Measurements from ENCODE around the gene TCEANC2. TPM values are rescaled to one million over a fixed set of nuclear protein-coding genes. Genes with fewer than 3 reads are reported as not detected.

TCEANC2 gene
- total and polyA plus RNA-seq, 3 experiments from 2014 or later: 6.1 to 11.4 (median 10.9) TPM

GRCh38 chr1:54122135-54122751, 68.8 kb downstream of the TCEANC2 start:
- Mint-ChIP-seq H3K4me3 (peak overlapping the region in 2 of 7 donors; percentile 32 to 57), H3K27me3 (peaks cover 9 to 11% of the 10 kb centered on the region in 2 donors)

GRCh38 chr1:54122992-54123391, 69.6 kb downstream of the TCEANC2 start:
- Histone ChIP-seq H3K36me3 (ENCODE audit: insufficient read depth, low read length) (no peaks in the 10 kb centered on the region), H3K9me3 (ENCODE audit: low read length) (no peaks in the 10 kb centered on the region), H3K27ac (ENCODE audit: low read depth, low read length) (no peak overlapping the region), H3K4me3 (ENCODE audit: low read length) (no peak overlapping the region), H3K4me1 (ENCODE audit: insufficient read depth, low read length) (no peaks in the 10 kb centered on the region), H3K27me3 (ENCODE audit: insufficient read depth, low read length, poor library complexity, severe bottlenecking) (no peaks in the 10 kb centered on the region)
- Mint-ChIP-seq H3K4me3 (no peak overlapping the region), H3K4me1 (peaks cover 2 to 11% (median 8%) of the 10 kb centered on the region in 3 donors), H3K36me3 (no peaks in the 10 kb centered on the region), H3K9me3 (no peaks in the 10 kb centered on the region), H3K27me3 (peaks cover 9 to 11% of the 10 kb centered on the region in 2 donors), H3K27ac (no peak overlapping the region)
- CTCF ChIA-PET: interaction anchor here (0.8 to 2.3 kb wide), 5 partner anchors 25 to 688 kb away, joined by 3 to 11 read pairs (median 3); no protein-coding TSS in a partner anchor
- POLR2A ChIA-PET: interaction anchor here (0.6 to 1.5 kb wide), 2 partner anchors 11 to 367 kb away, joined by 3 to 4 read pairs; no protein-coding TSS in a partner anchor
- no peak for DNase-seq

More at GRCh38 chr1:54122135-54122751, 68.8 kb downstream of the TCEANC2 start:
- Histone ChIP-seq H3K4me1 (ENCODE audit: insufficient read depth, low read length) (no peaks in the 10 kb centered on the region), H3K4me3 (ENCODE audit: low read length) (no peak overlapping the region), H3K36me3 (ENCODE audit: insufficient read depth, low read length) (no peaks in the 10 kb centered on the region), H3K27me3 (ENCODE audit: insufficient read depth, low read length, poor library complexity, severe bottlenecking) (no peaks in the 10 kb centered on the region), H3K9me3 (ENCODE audit: low read length) (no peaks in the 10 kb centered on the region), H3K27ac (ENCODE audit: low read depth, low read length) (no peak overlapping the region)
- ChIA-PET CTCF (interaction anchor here (0.8 to 2.3 kb wide), 5 partner anchors 24 to 688 kb away, joined by 3 to 11 read pairs (median 3); no protein-coding TSS in a partner anchor), POLR2A (interaction anchor here (0.6 to 1.5 kb wide), 2 partner anchors 12 to 367 kb away, joined by 3 to 4 read pairs; no protein-coding TSS in a partner anchor)
- Mint-ChIP-seq H3K36me3 (no peaks in the 10 kb centered on the region), H3K27ac (peak overlapping the region in 2 of 8 donors; percentile 29 to 43), H3K4me1 (peaks cover 2 to 11% (median 8%) of the 10 kb centered on the region in 3 donors), H3K9me3 (no peaks in the 10 kb centered on the region)
- no peak for DNase-seq

- ChIA-PET CTCF (interaction anchor here (2.3 kb wide), 1 partner anchor 365 kb away, joined by 11 read pairs; no protein-coding TSS in a partner anchor), POLR2A (no interaction called here)
- Histone ChIP-seq H3K9me3 (ENCODE audit: low read length) (no peaks in the 10 kb centered on the region), H3K4me3 (ENCODE audit: low read length) (no peak overlapping the region), H3K36me3 (ENCODE audit: insufficient read depth, low read length) (no peaks in the 10 kb centered on the region), H3K4me1 (ENCODE audit: insufficient read depth, low read length) (no peaks in the 10 kb centered on the region), H3K27me3 (ENCODE audit: insufficient read depth, low read length, poor library complexity, severe bottlenecking) (no peaks in the 10 kb centered on the region), H3K27ac (ENCODE audit: low read depth, low read length) (no peak overlapping the region)
- H3K27ac Mint-ChIP-seq: no peak overlapping the region
- no peak for DNase-seq
- H3K27me3 Mint-ChIP-seq: peaks cover 9 to 13% of the 10 kb centered on the region in 2 donors
- H3K36me3 Mint-ChIP-seq: no peaks in the 10 kb centered on the region
- H3K9me3 Mint-ChIP-seq: no peaks in the 10 kb centered on the region
- no peak overlapping the region for H3K4me3 Mint-ChIP-seq
- H3K4me1 Mint-ChIP-seq: peaks cover 2 to 11% (median 8%) of the 10 kb centered on the region in 3 donors
These were observed 71.1 kb downstream of the TCEANC2 start for GRCh38 chr1:54124472-54124871.

GRCh38 chr1:54124906-54125305, 71.5 kb downstream of the TCEANC2 start:
- Histone ChIP-seq H3K27ac (ENCODE audit: low read depth, low read length) (no peak overlapping the region), H3K36me3 (ENCODE audit: insufficient read depth, low read length) (no peaks in the 10 kb centered on the region), H3K9me3 (ENCODE audit: low read length) (no peaks in the 10 kb centered on the region), H3K27me3 (ENCODE audit: insufficient read depth, low read length, poor library complexity, severe bottlenecking) (peaks cover 3% of the 10 kb centered on the region), H3K4me1 (ENCODE audit: insufficient read depth, low read length) (no peaks in the 10 kb centered on the region), H3K4me3 (ENCODE audit: low read length) (no peak overlapping the region)
- no peak overlapping the region for H3K4me3 Mint-ChIP-seq
- DNase-seq: no peak
- CTCF ChIA-PET: no interaction called here
- no peak overlapping the region for H3K27ac Mint-ChIP-seq
- no peaks in the 10 kb centered on the region for H3K9me3 Mint-ChIP-seq
- POLR2A ChIA-PET: no interaction called here
- H3K27me3 Mint-ChIP-seq: peaks cover 9 to 13% of the 10 kb centered on the region in 2 donors
- peaks cover 2 to 11% (median 8%) of the 10 kb centered on the region in 3 donors for H3K4me1 Mint-ChIP-seq
- H3K36me3 Mint-ChIP-seq: no peaks in the 10 kb centered on the region

- Mint-ChIP-seq H3K4me1 (peaks cover 2 to 11% (median 8%) of the 10 kb centered on the region in 3 donors), H3K36me3 (no peaks in the 10 kb centered on the region), H3K27ac (peak overlapping the region in 1 of 8 donors; percentile 50), H3K9me3 (no peaks in the 10 kb centered on the region), H3K27me3 (peaks cover 9 to 13% of the 10 kb centered on the region in 2 donors), H3K4me3 (no peak overlapping the region)
- CTCF ChIA-PET: interaction anchor here (1.9 kb wide), 1 partner anchor 364 kb away, joined by 5 read pairs; no protein-coding TSS in a partner anchor
- POLR2A ChIA-PET: no interaction called here
- Histone ChIP-seq H3K4me3 (ENCODE audit: low read length) (no peak overlapping the region), H3K27ac (ENCODE audit: low read depth, low read length) (no peak overlapping the region), H3K36me3 (ENCODE audit: insufficient read depth, low read length) (no peaks in the 10 kb centered on the region), H3K27me3 (ENCODE audit: insufficient read depth, low read length, poor library complexity, severe bottlenecking) (peaks cover 3% of the 10 kb centered on the region), H3K4me1 (ENCODE audit: insufficient read depth, low read length) (no peaks in the 10 kb centered on the region), H3K9me3 (ENCODE audit: low read length) (no peaks in the 10 kb centered on the region)
- DNase-seq: no peak
These were observed 72.1 kb downstream of the TCEANC2 start for GRCh38 chr1:54125386-54126070.

GRCh38 chr1:54126271-54126815, 72.9 kb downstream of the TCEANC2 start:
- H3K27ac Mint-ChIP-seq: peak overlapping the region in 1 of 8 donors; percentile 57
- POLR2A ChIA-PET: no interaction called here

GRCh38 chr1:54127594-54128300, 74.3 kb downstream of the TCEANC2 start:
- H3K27ac Mint-ChIP-seq: no peak overlapping the region
- Histone ChIP-seq H3K9me3 (ENCODE audit: low read length) (no peaks in the 10 kb centered on the region), H3K4me1 (ENCODE audit: insufficient read depth, low read length) (no peaks in the 10 kb centered on the region), H3K27ac (ENCODE audit: low read depth, low read length) (no peak overlapping the region), H3K36me3 (ENCODE audit: insufficient read depth, low read length) (no peaks in the 10 kb centered on the region), H3K27me3 (ENCODE audit: insufficient read depth, low read length, poor library complexity, severe bottlenecking) (peaks cover 3% of the 10 kb centered on the region), H3K4me3 (ENCODE audit: low read length) (no peak overlapping the region)
- H3K36me3 Mint-ChIP-seq: no peaks in the 10 kb centered on the region
- DNase-seq: no peak
- H3K4me3 Mint-ChIP-seq: no peak overlapping the region
- CTCF ChIA-PET: no interaction called here
- POLR2A ChIA-PET: no interaction called here
- no peaks in the 10 kb centered on the region for H3K9me3 Mint-ChIP-seq
- H3K27me3 Mint-ChIP-seq: peaks cover 0 to 2% of the 10 kb centered on the region in 2 donors
- peaks cover 0 to 3% (median 0%) of the 10 kb centered on the region in 3 donors for H3K4me1 Mint-ChIP-seq

More at GRCh38 chr1:54126271-54126815, 72.9 kb downstream of the TCEANC2 start:
- no peaks in the 10 kb centered on the region for H3K9me3 ChIP-seq (ENCODE audit: low read length)
- Mint-ChIP-seq H3K9me3 (no peaks in the 10 kb centered on the region), H3K4me1 (peaks cover 2 to 10% (median 7%) of the 10 kb centered on the region in 3 donors), H3K27me3 (peaks cover 7 to 11% of the 10 kb centered on the region in 2 donors), H3K4me3 (no peak overlapping the region), H3K36me3 (no peaks in the 10 kb centered on the region)
- H3K36me3 ChIP-seq (ENCODE audit: insufficient read depth, low read length): no peaks in the 10 kb centered on the region
- no peaks in the 10 kb centered on the region for H3K4me1 ChIP-seq (ENCODE audit: insufficient read depth, low read length)
- peaks cover 3% of the 10 kb centered on the region for H3K27me3 ChIP-seq (ENCODE audit: insufficient read depth, low read length, poor library complexity, severe bottlenecking)
- CTCF ChIA-PET: interaction anchor here (1.9 kb wide), 1 partner anchor 363 kb away, joined by 5 read pairs; no protein-coding TSS in a partner anchor
- no peak for DNase-seq
- H3K27ac ChIP-seq (ENCODE audit: low read depth, low read length): no peak overlapping the region
- no peak overlapping the region for H3K4me3 ChIP-seq (ENCODE audit: low read length)

Data from CD8-positive, alpha-beta memory T cell (primary cell).